ENCODE results near the gene ERF.

The ERF gene

GRCh38 chr19:42283188-42284065 lies 28.5 kb upstream of the ERF start:
- TF ChIP-seq CTCF (IDR thresholded peaks at IDR 0.05; ENCODE audit: low read depth, low read length) = no peak
- peak; percentile 81 for DNase-seq (ENCODE audit: extremely low read depth, low read depth)

DNA sequence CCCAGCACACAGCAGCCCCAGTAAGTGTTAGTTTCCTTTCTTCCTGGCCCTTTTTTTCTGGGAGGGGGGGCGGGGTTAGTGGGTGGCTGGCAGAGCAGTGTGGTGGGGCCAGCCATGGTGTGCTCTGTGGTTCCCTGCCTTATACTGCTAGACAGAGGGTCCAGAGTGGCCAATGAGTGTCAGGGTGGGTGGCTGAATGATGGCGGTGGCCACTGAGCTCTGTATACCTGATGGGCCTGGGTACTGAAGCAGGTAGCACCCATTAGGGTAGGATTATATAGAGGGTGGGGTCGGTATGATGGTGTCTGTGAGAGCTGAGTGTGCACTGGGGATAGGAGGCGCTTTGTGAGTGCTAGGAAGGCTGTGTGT lies 27.9 kb upstream of the ERF start:
- no peak for TF ChIP-seq CTCF (IDR thresholded peaks at IDR 0.05; ENCODE audit: low read depth, low read length)
- DNase-seq (ENCODE audit: extremely low read depth, low read depth) = no peak

GRCh38 chr19:42281827-42282762 lies 27.2 kb upstream of the ERF start:
- no peak for DNase-seq (ENCODE audit: extremely low read depth, low read depth)
- TF ChIP-seq CTCF (IDR thresholded peaks at IDR 0.05; ENCODE audit: low read depth, low read length) = no peak

DNA sequence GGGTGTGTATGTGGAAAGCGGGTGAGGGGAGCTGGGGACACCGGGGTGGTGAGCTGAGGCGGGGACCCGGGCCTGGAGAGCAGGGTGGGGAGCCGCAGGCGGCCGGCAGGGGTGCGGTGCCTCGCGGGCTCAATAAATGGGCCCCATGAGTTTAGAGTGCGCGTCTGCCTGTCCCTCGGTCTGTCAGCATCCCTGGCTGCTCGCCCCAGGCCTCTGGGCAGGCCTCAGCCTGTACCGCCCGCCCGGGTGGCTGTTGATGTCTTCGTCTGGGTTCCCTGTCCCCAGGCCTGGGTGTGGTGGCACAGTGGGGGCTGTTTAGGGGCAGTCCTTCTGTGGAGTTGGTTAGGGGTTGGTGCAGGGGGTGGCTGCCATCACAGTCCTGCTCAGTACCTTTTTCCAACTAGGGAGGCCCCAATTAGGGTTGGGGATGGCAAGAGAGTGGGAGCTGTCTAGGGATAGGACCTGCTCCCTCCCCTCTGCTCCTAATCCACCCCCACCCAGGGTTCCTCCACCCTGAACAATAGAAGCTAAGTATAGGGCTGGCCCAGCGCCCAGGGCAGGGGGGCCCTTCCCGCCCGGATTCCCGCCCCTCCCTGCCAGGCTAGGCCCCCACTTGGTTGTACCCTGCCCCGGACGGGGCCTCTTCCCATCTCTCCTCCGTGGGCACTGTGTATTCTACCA lies 26.4 kb upstream of the ERF start:
- no peak for DNase-seq (ENCODE audit: extremely low read depth, low read depth)

DNA sequence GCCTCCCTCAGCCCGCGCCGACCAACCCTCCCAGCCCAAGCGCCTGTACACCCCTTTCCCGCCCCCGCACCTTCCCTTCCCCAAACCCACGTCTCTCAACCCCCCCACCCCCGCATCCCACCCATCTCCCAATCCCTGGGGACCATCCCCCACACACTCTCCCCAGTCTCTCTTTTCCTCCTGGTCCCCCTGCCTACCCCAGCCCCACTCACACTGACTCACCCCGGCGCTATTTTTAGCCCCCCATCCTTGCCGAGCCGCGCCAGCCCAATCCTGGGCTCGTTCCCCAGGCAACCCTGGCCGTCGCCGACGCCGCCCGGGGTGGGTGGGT lies 25.9 kb upstream of the ERF start:
- no peak for TF ChIP-seq CTCF (IDR thresholded peaks at IDR 0.05; ENCODE audit: low read depth, low read length)
- no peak for DNase-seq (ENCODE audit: extremely low read depth, low read depth)

More for the DNA sequence above, 26.4 kb upstream of the ERF start:
- no peak for TF ChIP-seq CTCF (IDR thresholded peaks at IDR 0.05; ENCODE audit: low read depth, low read length)

GRCh38 chr19:42279902-42280814 lies 25.2 kb upstream of the ERF start:
- peak; percentile 53 for DNase-seq (ENCODE audit: extremely low read depth, low read depth)
- TF ChIP-seq CTCF (IDR thresholded peaks at IDR 0.05; ENCODE audit: low read depth, low read length) = peak; percentile 81

Measured in AG09319 (cell line).